CD4-positive, alpha-beta T cell treated with Interleukin-4 for 1 hour (primary cell): ENCODE results near the gene LDHB.
A peak's percentile ranks its signal among the peaks of the same experiment; 100 is the strongest.
"Not testable (repeated sequence)": the region's sequence is repeated elsewhere in the genome, so short reads cannot be mapped to it uniquely, and the experiment has no call there.

ENCODE experiments used
- DNase-seq, 2 donors: peaks; one replicate each; pipeline ENCODE4 v3.0.0-alpha.2; 2020 to 2022

LDHB gene

GRCh38 chr12:21657326-21658077 lies at the start of gene LDHB:
LDHB (minus strand) TSS chr12:21657842; CDS start chr12:21654671, 3,171 bp downstream.
- DNase-seq = peak; percentile 89 to 92

DNA sequence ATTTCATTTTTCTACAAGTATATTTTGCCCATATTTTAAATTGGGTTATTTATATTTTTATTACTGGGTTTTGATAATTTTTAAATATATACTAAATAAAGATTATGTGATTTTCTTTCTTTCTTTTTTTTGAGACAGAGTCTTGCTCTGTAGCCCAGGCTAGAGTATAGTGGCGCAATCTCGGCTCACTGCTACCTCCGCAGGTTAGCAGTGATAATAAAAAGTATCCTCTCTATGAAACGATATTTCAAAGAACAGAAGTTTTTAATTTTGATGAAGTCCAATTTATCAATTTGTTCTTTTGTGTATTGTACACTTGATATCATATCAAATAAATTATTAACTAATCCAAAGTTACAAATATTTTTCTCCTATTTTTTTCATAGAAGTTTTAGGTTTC lies 47.2 kb upstream of the LDHB start:
- no peak for DNase-seq

- no peak for DNase-seq
Observed at GRCh38 chr12:21699851-21700250, 42.2 kb upstream of the LDHB start.

- DNase-seq = peak in 1 of 2 donors; percentile 50
Observed at GRCh38 chr12:21697904-21698630, 40.4 kb upstream of the LDHB start.

DNA sequence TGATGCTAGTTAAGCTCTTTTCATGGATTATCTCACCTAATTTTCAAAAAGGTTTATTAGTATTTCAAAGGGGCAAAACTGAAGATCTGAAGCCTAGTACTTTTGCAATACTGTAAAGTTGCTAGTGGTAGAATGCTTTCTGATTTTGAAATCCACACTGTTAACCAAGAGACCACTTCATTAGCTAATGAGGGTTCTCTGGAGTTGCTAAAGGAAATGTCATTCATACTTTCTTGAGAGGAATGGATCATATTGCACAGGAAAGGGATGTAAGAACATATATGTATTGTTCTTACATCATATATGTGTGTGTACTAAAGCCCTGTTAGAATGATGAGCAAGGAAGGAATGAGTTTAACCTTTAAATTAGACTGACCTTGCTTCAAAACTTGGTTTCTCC lies 39.0 kb upstream of the LDHB start:
- DNase-seq = no peak

DNA sequence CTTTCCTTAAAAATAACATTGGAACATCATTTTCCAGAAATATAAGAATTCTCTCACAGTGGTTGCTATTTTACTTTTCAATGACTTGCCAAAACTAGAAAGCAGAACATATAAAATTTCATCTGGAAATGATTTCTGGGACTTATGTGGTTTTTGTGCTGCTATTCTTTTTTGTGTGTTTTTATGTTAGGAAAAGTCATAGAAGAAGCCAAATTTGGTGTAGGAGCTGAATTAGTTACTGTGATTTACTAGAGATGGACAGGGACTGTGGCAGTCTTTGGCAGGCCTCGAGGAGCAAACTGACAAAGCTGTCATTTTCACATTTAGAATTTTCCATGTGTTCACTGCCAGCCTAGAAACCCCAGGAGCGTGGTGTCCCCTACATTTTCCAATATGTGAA lies 38.3 kb upstream of the LDHB start:
- no peak for DNase-seq

DNA sequence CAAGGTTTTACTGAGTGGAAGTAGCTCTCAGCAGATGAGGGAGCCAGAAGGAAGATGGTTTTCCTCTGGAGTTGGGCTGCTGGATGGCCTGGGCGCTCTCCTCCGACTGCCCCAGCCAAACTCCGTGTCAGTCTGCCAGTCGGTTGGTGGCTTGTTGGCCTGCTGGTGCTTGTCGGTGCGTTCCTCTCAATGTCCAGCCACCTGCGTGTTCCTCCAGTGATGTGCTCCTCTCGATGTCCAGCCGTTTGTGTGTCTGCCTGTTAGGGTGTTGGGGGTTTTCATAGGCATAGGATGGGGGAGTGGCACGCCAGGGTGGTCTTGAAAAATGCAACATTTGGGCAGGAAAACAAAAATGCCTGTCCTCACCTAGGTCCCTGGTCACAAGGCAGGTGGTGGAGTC lies 37.0 kb upstream of the LDHB start:
- no peak for DNase-seq

- no peak for DNase-seq
Observed at GRCh38 chr12:21691515-21691914, 33.9 kb upstream of the LDHB start.

- DNase-seq = peak in 1 of 2 donors; percentile 20
Observed at GRCh38 chr12:21690704-21691368, 33.2 kb upstream of the LDHB start.

- DNase-seq = no peak
Observed at GRCh38 chr12:21683115-21683514, 25.5 kb upstream of the LDHB start.

- no peak for DNase-seq
Observed at GRCh38 chr12:21678959-21679358, 21.3 kb upstream of the LDHB start.

DNA sequence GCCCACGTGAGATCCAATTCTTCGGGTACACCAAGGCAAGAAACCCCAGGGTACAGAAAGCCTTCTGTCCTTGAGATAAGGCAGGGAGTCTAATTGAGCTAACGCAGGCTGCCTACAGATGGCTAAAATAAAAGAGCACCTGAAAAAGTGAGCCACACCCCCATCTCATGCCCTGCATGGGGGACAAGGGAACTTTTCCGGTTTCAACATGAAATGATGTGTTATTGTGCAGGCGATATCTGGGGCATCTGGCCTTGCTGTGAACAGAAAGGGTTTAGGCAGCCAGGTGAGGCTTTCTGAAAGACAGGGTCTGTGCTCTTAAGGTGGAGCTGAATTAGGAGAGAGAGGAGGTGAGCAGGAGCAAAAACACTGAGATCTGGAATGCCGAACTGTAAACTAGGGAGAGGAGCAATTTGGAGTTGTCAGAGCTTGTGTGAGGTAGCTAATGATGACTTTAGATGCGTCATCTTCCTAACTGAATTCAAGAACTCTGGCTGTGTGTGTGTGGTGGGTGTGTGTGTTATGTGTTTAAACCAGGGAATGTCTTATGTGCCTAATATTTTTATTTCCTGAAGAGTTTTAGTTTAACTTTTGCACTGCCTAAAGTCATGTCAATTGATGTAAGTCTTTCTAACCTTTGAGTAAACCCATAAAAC lies 20.1 kb upstream of the LDHB start:
- peak in 1 of 2 donors; percentile 41 for DNase-seq

DNA sequence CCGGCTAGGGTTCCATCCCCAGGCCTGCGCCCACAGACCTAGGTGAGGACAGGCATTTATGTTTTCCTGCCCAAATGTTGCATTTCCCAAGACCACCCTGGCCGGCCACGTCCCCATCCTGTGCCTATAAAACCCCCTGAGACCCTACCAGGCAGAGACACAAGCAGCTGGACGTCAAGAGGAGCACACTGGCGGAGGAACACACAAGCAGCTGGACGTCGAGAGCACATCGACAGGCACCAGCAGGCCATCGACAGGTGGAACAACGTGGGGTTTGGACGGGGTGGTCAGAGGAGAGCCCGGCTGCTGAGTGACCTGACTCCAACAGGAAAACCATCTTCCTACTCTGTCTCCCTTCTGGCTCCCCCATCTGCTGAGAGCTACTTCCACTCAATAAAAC lies 19.6 kb upstream of the LDHB start:
- no peak for DNase-seq

GRCh38 chr12:21676776-21677175 lies 19.1 kb upstream of the LDHB start:
- DNase-seq = peak in 1 of 2 donors; percentile 41

GRCh38 chr12:21675641-21676040 lies 18.0 kb upstream of the LDHB start:
- no peak for DNase-seq

DNA sequence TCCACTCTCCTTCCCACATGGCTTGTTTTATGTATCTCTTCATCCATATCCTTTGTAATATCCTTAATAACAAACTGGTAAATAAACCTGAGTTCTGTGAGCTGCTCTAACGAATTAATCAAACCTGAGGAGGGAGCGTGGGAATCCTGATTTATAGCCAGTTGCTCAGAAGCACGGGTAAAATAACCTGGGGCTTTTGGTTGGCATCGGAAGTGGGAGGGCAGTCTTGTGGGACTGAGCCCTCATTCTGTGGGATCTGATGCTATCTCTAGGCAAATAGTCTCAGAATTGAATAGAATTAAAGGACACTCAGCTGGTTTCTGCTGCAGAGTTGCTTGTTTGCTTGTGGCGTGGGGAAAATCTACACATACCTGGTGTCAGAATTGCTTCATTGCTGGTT lies 17.5 kb upstream of the LDHB start:
- DNase-seq = no peak

DNA sequence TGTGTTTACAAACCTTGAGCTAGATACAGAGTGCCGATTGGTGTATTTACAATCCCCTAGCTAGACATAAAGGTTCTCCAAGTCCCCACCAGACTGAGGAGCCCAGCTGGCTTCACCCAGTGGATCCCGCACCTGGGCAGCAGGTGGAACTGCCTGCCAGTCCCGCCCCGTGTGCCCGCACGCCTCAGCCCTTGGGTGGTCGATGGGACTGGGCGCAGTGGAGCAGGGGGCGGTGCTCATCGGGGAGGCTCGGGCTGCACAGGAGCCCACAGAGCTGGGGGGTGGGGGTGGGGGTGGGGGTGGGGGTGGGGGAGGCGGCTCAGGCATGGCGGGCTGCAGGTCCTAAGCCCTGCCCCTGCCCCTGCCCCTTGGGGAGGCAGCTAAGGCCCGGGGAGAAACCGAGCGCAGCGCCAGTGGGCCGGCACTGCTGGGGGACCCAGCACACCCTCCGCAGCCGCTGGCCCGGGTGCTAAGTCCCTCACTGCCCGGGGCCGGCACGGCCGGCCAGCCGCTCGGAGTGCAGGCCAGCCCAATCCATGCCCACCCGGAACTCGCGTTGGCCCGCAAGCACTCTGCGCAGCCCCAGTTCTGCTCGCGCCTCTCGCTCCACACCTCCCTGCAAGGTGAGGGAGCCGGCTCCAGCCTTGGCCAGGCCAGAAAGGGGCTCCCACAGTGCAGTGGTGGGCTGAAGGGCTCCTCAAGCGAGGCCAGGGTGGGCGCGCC lies 16.3 kb upstream of the LDHB start:
- DNase-seq = not testable (repeated sequence)

- no peak for DNase-seq
Observed at GRCh38 chr12:21672146-21672545, 14.5 kb upstream of the LDHB start.

DNA sequence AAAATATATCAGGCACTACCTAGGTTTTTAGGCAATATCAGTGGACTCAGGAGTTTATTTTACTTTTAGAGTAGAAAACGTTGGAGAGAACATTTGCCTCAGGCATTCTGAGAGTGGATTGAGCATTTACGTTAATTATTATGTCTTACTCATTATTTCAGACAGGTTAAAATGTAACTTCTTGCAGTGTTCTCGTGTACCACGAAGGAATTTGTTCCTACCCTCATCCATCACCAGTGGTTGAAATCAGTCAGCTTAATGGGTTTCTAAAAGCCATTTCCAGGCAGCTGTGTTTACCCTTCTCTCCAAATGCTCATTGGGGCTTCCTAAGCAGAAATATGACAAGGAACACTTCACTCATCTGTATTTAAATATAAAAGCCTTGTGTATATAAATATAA lies 9.1 kb upstream of the LDHB start:
- no peak for DNase-seq

GRCh38 chr12:21665816-21666215 lies 8.2 kb upstream of the LDHB start:
- DNase-seq = no peak

GRCh38 chr12:21662122-21662792 lies 4.6 kb upstream of the LDHB start:
- DNase-seq = no peak
